Measurements from ENCODE around the gene FLNB.

FLNB gene

GRCh38 chr3:58177747-58178527 is 169.7 kb downstream of the FLNB start:
- DNase-seq (ENCODE audit: low read depth in 2 of 3, low spot score in 1 of 3), result peak; percentile 78 to 93 (median 88)

- DNase-seq (ENCODE audit: low read depth in 2 of 3, low spot score in 1 of 3), result no peak
Measured at GRCh38 chr3:58178528-58179234, 170.5 kb downstream of the FLNB start.

GRCh38 chr3:58179235-58180098 is 171.2 kb downstream of the FLNB start:
- DNase-seq (ENCODE audit: low read depth in 2 of 3, low spot score in 1 of 3), result no peak

DNA sequence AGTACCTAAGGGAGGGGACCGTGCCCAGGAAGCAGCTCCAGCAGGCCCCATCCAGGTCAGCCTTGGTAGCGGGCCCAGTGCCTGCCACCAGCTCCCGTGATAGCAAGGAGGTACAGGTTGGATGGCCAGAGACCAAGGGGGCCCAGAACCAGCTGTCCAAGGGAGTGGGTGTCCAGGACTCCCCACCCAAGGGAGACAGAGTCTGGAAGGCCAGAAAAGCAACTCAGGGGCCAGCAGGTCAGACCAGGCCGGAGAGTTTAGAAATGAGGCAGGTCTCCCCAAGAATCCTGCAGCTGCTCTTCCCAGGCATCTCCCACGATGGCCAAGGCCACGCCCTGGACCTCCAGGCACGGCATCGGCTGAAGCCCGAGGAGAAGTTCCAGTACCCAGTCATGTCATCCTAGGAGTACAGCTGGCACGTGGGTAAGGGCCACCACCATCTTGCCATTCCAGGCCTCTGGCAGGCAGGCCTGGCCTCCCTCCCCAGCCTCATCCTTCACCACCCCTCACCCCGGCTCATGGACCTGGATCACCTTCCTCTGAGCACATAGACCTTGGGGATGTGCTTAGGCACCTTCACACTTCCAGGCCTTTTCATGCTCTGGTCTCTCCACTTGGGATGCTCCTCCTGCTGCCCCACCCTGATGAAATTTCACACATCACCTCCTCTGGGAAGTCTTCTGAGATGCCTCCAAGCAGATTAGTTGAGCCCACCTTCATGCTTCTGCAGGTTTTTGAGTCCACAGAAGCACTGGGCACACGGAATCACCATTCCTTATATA is 172.1 kb downstream of the FLNB start:
- no peak for DNase-seq (ENCODE audit: low read depth in 2 of 3, low spot score in 1 of 3)

GRCh38 chr3:58180940-58181587 is 172.8 kb downstream of the FLNB start:
- no peak for DNase-seq (ENCODE audit: low read depth in 2 of 3, low spot score in 1 of 3)

DNA sequence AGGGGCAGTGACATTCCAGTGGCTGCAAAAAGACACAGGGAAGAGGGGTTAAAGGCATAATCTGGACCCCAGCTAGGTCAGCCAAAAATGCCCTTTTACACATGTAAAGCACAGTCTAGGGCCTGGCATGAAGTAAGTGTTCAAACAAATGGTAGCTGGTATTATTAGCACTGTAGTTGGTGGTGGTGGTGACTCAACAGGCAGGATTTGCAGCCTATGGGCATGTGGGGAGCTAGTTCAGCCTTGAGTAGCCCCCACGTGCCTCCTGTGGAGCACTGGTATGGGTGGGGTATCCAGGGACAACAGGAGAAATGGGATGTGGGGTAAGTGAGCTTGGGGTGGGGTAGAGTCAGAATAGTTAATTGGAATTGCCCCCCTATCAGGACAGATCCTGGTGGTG is 175.0 kb downstream of the FLNB start:
- no peak for DNase-seq (ENCODE audit: low read depth in 2 of 3, low spot score in 1 of 3)

GRCh38 chr3:58183891-58184290 is 175.7 kb downstream of the FLNB start:
- no peak for DNase-seq (ENCODE audit: low read depth in 2 of 3, low spot score in 1 of 3)

GRCh38 chr3:58184309-58184981 is 176.2 kb downstream of the FLNB start:
- DNase-seq (ENCODE audit: low read depth in 2 of 3, low spot score in 1 of 3), result no peak

DNA sequence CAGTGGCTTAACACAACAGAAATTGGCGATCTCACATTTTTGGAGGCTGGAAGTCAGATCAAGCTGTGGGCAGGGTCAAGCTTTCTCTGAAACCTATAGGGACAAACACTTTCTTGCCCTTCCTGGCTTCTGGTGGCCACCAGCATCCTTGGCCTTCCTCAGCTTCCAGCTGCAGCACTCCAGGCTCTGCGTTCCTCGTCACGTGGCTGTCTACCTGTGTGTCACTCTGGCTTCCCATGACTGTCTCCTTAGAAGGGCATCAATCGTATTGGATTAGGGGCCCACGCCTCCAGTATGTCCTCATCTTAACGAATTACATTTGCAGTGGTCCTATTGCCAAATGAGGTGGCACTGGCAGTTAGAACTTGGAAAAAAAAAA is 176.7 kb downstream of the FLNB start:
- DNase-seq (ENCODE audit: low read depth in 2 of 3, low spot score in 1 of 3), result no peak

GRCh38 chr3:58188173-58188564 is 179.9 kb downstream of the FLNB start:
- DNase-seq (ENCODE audit: low read depth in 2 of 3, low spot score in 1 of 3), result no peak

DNA sequence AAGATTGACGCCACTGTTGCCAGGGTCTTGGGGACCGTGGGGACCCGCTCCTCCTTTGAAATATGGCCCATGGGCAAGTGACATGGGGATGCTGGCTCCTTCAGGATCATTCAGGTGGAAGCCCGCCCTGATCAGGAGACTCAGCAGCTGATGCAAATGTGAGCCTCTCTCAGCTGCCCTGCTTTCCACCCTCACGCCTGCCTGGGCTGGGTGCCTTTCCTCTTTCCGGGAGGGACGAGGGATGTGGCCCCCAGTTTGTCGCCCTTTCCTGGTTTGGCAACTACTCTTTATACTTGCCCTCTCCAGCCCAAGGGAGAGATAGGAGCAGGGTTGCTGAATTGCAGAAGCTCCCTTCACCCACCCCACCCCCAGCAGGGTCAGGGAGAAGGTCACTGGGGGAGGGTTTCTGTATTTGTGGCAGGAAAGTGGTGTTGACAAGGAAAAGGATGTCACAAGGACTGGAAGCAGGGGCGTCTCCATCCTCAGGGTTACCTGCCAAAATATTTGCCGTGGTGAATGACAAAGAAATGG is 180.8 kb downstream of the FLNB start:
- no peak for DNase-seq (ENCODE audit: low read depth in 2 of 3, low spot score in 1 of 3)

DNA sequence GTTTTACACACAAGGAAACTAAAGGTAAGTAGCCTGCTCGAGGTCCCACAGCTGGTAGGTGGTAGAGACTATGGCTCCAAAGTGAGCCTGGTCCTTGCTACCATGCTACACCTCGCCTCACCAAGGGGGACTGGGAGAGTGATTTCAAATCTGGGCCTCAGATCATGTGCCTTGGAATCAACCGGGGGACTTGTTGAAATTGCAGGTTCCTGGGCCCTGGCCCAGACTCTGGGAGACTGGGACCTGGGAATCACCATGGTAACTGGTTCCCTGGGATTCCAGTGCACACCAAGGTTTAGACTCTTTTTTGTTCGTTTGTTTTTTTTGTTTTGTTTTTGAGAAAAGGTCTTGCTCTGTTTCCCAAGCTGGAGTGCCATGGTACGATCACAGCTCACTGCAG is 181.5 kb downstream of the FLNB start:
- DNase-seq (ENCODE audit: low read depth in 2 of 3, low spot score in 1 of 3), result no peak

DNA sequence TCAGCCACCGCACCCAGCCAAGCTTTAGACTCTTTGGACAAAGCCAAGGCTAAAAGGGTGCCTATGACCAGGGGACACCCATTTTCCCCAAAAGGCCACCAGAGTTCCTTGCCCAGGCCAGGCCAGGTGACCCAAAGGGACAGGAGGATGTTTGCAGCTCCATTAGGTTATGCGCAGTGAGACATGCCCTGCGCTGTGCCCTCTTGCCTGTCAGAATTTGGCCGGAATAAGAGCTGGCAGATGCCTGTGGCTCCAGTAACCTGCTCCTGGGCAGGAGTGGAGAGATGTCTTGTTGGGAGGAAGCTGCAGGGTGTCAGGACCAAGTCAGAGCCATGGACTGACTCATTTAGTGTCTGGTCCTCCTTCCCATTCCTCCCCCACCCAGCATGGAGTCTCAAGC is 182.1 kb downstream of the FLNB start:
- no peak for DNase-seq (ENCODE audit: low read depth in 2 of 3, low spot score in 1 of 3)

- DNase-seq (ENCODE audit: low read depth in 2 of 3, low spot score in 1 of 3), result no peak
Measured at GRCh38 chr3:58190882-58191281, 182.7 kb downstream of the FLNB start.

DNA sequence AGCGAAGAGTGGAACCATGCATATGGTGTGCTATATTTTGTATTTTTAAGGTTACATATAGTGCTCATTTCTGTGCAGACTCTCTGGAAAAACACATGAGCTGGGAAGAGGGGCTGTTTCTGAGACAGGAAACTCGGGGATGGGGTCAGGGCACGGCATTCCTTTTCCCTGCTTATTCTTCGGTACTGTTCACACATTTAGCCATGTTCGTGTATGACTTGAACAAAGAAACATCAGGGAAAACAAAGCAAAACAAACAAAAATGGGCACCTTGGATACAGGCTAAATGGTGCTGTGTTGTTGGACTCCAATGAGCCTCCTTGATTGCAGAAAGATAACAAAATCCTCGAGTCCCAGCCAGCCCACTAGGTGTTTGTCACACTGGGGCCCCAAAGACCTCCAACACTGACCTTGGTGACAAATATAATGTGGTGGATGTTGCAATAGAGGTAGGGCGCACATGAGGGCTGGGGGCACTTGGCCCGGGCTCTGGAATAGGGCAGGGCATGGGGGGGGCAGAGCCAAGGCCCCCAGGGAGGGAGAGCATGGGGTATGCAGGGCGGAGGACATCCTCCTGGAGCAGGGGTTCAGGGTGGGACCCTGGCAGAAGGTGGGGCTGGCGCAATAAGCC is 183.3 kb downstream of the FLNB start:
- no peak for DNase-seq (ENCODE audit: low read depth in 2 of 3, low spot score in 1 of 3)

DNA sequence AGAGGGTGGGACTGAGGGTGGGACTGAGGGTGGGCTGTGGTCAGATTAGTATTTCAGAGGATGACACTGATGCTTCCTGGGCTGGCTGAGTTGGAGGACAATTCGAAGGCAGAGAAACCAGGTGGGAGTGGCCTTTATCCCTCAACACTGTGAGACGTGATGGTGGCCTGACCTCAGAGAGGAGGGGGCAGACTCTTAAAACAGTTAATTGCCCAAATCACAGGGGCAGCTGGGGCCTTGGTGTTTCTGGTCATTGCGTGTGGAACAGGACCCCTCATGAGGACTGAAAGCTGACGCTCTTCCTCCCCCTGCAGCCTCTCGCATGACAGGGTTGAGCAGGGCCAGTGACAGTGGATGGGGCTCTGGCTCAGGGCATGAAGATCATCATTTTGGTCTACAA is 183.8 kb downstream of the FLNB start:
- no peak for DNase-seq (ENCODE audit: low read depth in 2 of 3, low spot score in 1 of 3)

GRCh38 chr3:58193682-58194407 is 185.6 kb downstream of the FLNB start:
- no peak for DNase-seq (ENCODE audit: low read depth in 2 of 3, low spot score in 1 of 3)

GRCh38 chr3:58197588-58197987 is 189.4 kb downstream of the FLNB start:
- no peak for DNase-seq (ENCODE audit: low read depth in 2 of 3, low spot score in 1 of 3)

DNA sequence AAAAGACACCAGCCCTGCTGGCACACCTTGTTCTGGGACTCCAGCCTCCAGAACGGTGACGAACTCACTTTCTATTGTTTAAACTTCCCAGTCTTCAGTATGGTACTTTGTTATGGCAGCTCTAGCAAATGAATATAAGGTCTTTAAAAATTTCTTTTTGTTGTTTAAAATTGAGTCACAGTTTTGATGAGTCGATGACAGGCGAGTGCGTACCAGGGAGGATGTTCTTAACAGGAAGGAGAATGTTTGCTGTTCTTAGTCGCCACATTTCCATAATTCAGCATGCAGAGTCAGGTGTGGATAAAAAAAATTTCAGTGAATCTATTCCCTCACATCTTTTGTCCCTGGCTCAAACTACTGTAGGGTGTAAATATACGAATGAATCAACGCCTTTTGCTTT is 190.1 kb downstream of the FLNB start:
- no peak for DNase-seq (ENCODE audit: low read depth in 2 of 3, low spot score in 1 of 3)
